ENCODE data around the gene PCBP3. TPM values are rescaled to one million over a fixed set of nuclear protein-coding genes. Genes with fewer than 3 reads are reported as not detected.

PCBP3 gene
- total and polyA plus RNA-seq, 2 of the 8 experiments (the other 6 are each of a cell fraction or from before 2014, with no cell fraction given) = 3.5 to 6.3 TPM

DNA sequence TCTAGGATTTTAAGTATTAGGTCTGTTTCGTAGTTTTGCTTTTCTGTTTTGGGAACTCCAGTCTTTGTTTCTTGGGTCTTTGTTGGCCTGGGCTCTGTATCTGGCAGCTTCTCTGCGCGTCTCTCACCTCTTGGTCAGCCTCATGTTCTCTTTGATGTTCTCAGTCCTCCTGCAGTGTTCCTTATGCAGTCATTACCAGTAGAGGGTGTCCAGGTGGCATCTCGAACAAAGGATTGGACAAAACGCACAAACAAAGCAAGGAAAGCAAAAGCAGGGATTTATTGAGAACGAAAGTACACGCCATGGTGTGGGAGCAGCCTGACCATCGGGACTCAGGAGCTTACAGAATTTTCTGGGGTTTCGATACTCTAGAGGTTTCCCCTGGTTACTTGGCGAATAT is 204.3 kb downstream of the PCBP3 start (continued):
- TF ChIP-seq FOSL1 (IDR thresholded peaks at IDR 0.05; ENCODE audit: insufficient read depth, low read depth, low read length) (no peak), RBBP5 (IDR thresholded peaks at IDR 0.05; ENCODE audit: borderline replicate concordance, low read depth, low read length) (no peak), BCL11A (IDR thresholded peaks at IDR 0.05; ENCODE audit: low read depth in 2 of 2, low read length in 2 of 2) (no peak), YY1 (IDR thresholded peaks at IDR 0.05; ENCODE audit: low read depth, low read length) (no peak), NANOG (IDR thresholded peaks at IDR 0.05; ENCODE audit: insufficient read depth, low read depth, low read length, poor library complexity, severe bottlenecking) (no peak), GTF2F1 (IDR thresholded peaks at IDR 0.05; ENCODE audit: borderline replicate concordance, low read depth, low read length) (no peak), POLR2A (IDR thresholded peaks at IDR 0.05; ENCODE audit: control extremely low read depth in 1 of 2, low read depth in 2 of 2, low read length in 2 of 2) (no peak), RXRA (IDR thresholded peaks at IDR 0.05; ENCODE audit: insufficient read depth, low read depth, low read length) (no peak), ZNF274 (IDR thresholded peaks at IDR 0.05; ENCODE audit: borderline replicate concordance, extremely low read depth, low read length) (no peak), RAD21 (IDR thresholded peaks at IDR 0.05 in 1 of 2, conservative IDR thresholded peaks at IDR 0.05 in 1 of 2; ENCODE audit: low read depth in 2 of 2, low read length in 2 of 2) (no peak), SP1 (IDR thresholded peaks at IDR 0.05; ENCODE audit: low read depth, low read length) (no peak), CHD2 (IDR thresholded peaks at IDR 0.05; ENCODE audit: low read length) (no peak)
